Renal cortical epithelial cell (primary cell): ENCODE results near the gene ZDHHC8. TPM values are rescaled to one million over a fixed set of nuclear protein-coding genes. Genes with fewer than 3 reads are reported as not detected.
A peak's percentile ranks its signal among the peaks of the same experiment; 100 is the strongest.

Source experiments
- DNase-seq: peaks from one replicate; pipeline ENCODE4 v3.0.0-alpha.2; 2011; ENCODE audit warnings: low read depth
- total RNA-seq: library from RNA; depleted of rRNA; stranded (reverse); fragments of >200 nt; gene quantifications from 2 replicates; pipeline ENCODE4 v1.2.3, GENCODE V29; 2014

ZDHHC8 gene
- total RNA-seq, 1 donor from 2014 or later, result 35.3 TPM

- no peak for DNase-seq
Observed at GRCh38 chr22:20180245-20180630, 48.6 kb downstream of the ZDHHC8 start.

GRCh38 chr22:20180640-20181039 is 49.0 kb downstream of the ZDHHC8 start:
- peak; percentile 3 for DNase-seq

GRCh38 chr22:20181194-20181883 is 49.7 kb downstream of the ZDHHC8 start:
- no peak for DNase-seq

- no peak for DNase-seq
Observed at GRCh38 chr22:20181884-20182236, 50.3 kb downstream of the ZDHHC8 start.

GRCh38 chr22:20182365-20182764 is 50.8 kb downstream of the ZDHHC8 start:
- no peak for DNase-seq

GRCh38 chr22:20183101-20183500 is 51.5 kb downstream of the ZDHHC8 start:
- no peak for DNase-seq

- no peak for DNase-seq
Observed at GRCh38 chr22:20183823-20184222, 52.2 kb downstream of the ZDHHC8 start.

GRCh38 chr22:20184501-20185165 is 53.0 kb downstream of the ZDHHC8 start:
- no peak for DNase-seq

- no peak for DNase-seq
Observed at GRCh38 chr22:20185750-20186149, 54.1 kb downstream of the ZDHHC8 start.

GRCh38 chr22:20186183-20186870 is 54.7 kb downstream of the ZDHHC8 start:
- DNase-seq, result no peak

- DNase-seq, result no peak
Observed at GRCh38 chr22:20186871-20187546, 55.4 kb downstream of the ZDHHC8 start.

GRCh38 chr22:20187777-20188566 is 56.4 kb downstream of the ZDHHC8 start:
- no peak for DNase-seq

GRCh38 chr22:20188567-20188877 is 56.9 kb downstream of the ZDHHC8 start:
- DNase-seq, result no peak

- no peak for DNase-seq
Observed at GRCh38 chr22:20191000-20191515, 59.5 kb downstream of the ZDHHC8 start.

GRCh38 chr22:20191803-20192202 is 60.2 kb downstream of the ZDHHC8 start:
- DNase-seq, result no peak

GRCh38 chr22:20192293-20192971 is 60.8 kb downstream of the ZDHHC8 start:
- no peak for DNase-seq

GRCh38 chr22:20192972-20193760 is 61.6 kb downstream of the ZDHHC8 start:
- DNase-seq, result no peak

GRCh38 chr22:20193761-20194494 is 62.3 kb downstream of the ZDHHC8 start:
- no peak for DNase-seq
